ENCODE measurements around the gene SLCO2B1. TPM values are rescaled to one million over a fixed set of nuclear protein-coding genes. Genes with fewer than 3 reads are reported as not detected.

The SLCO2B1 gene
- total RNA-seq, 4 donors from 2014 or later: 68.8 to 148 (median 85.3) TPM

DNA sequence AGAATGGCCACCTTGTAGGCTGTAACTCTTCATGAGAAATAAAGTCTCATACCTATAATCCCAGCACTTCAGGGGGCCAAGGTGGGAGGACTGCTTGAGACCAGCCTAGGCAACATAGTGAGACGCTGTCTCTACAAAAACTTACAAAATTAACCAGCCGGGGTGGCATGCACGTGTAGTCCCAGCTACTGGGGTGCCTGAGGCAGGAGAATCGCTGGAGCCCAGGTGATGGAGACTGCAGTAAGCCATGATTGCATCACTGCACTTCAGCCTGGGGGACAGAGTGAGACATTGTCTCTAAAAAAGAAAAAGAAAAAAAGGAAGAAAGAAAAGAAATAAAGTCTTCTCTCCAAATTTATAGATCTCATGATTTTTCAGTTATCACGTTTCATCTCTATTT is 4.2 kb upstream of the SLCO2B1 start:
- TF ChIP-seq, protein P1, sequence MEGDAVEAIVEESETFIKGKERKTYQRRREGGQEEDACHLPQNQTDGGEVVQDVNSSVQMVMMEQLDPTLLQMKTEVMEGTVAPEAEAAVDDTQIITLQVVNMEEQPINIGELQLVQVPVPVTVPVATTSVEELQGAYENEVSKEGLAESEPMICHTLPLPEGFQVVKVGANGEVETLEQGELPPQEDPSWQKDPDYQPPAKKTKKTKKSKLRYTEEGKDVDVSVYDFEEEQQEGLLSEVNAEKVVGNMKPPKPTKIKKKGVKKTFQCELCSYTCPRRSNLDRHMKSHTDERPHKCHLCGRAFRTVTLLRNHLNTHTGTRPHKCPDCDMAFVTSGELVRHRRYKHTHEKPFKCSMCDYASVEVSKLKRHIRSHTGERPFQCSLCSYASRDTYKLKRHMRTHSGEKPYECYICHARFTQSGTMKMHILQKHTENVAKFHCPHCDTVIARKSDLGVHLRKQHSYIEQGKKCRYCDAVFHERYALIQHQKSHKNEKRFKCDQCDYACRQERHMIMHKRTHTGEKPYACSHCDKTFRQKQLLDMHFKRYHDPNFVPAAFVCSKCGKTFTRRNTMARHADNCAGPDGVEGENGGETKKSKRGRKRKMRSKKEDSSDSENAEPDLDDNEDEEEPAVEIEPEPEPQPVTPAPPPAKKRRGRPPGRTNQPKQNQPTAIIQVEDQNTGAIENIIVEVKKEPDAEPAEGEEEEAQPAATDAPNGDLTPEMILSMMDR (IDR thresholded peaks at IDR 0.05; ENCODE audit: low read depth): no peak

DNA sequence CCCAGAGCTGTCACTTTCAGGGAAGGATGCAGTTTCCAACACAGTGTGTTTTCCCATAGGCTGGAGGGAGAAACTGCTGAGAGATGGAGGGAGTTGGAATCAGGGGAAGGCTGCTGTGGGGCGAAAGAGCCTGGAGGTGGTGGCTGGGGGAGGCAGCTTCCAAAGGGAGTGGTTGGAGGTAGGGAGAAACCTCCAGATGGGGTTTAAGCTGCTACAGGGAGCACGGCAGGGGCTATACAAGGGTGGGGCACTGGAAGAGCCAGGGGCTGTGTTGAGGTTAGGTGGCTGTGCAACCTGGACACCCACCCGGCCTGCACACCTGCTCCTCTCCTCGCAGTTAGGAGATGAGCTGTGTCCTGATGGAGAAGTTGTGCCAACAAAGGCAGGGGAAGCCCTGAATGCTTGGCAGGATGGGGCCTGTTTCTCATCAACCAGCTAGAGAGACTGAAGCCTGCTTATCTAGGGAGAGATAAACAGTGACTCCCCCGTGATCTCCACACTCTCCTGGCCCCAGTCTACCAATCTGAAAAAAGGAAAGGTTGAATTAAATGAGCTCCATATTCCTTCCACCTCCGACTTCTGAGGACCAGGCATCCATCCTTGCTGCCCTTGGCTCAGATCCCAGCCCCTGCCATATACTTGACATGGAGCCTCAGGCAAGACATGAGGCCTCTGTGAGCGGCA is 3.6 kb upstream of the SLCO2B1 start:
- TF ChIP-seq, protein P1 (IDR thresholded peaks at IDR 0.05; ENCODE audit: low read depth): no peak

DNA sequence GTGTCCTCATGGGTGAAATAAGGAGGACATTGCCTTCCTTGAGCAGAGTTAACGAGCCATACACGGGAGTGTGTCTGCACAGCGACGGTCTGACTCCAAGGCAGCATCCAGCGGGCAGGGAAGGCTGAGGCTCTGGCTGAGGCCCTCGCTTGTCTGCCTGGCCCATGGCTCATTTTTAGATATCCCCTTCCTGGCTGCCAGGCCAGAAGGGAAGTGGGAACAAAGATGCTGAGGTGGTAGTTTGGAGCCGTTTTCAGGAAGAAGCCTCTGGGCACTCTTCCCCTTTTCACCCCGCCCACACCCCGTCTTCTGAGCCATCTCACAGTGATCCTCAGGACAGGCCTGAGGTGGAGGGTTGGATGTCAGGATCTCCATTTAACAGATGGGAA is 3.0 kb upstream of the SLCO2B1 start:
- TF ChIP-seq, protein P1 (IDR thresholded peaks at IDR 0.05; ENCODE audit: low read depth): no peak

DNA sequence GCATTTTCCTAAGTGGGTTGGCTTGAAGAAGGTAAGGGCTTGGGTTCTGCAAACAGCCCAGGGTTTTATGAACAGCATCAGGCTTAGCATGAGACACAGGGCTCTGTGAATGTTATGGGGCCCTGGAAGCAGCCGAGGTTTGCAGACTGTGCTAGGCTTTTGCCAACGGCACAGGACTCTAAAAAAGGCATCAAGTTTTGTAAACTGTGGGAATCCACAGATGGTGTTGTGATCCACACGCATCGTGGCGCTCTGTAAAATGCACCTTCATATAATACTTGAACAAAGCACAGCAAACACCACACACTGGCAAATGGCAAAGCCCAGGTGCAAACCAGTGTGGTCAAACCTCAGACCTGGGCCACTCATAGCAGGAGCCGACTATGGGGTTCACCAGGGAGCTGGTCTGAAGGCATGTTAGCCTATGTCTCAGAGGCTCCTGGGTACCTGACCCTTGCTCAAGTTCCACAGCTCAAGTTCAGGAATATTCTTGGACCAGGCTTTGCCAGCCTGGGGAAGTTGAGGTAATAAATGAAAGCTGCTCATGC is 2.4 kb upstream of the SLCO2B1 start:
- TF ChIP-seq, protein P1 (IDR thresholded peaks at IDR 0.05; ENCODE audit: low read depth): no peak

DNA sequence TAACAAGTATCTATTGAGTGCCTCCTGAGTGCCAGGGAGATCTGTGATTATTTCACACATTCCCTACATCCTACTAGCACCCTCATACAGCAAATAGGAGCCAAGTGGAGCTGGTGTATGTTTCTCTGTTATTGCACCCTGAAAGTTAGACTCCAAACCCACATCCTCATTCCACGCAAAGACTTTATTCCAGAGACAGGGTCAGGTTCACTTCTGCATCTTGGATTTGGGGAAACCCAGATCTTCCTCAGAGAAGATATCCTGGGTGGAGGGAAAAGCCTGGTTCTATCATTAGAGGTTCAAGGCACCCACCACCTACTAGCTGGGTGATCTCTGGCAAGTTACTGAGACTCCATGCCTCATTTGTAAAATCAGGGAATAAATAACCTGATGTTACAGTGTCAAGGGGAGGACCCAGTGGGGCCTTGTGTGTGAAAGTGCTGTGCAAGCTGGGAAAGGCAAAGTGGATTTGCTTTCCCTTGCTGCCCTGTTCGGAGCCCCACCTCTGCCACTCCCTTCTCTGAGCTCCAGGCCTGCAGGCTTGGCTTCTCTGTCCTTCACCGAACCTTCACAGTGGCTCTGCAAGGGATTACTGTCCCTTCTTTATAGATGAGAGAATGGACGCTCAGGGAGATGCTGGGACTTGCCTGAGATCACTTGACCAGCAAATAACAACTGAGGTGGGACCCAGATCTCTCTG is 991 bp upstream of the SLCO2B1 start:
- TF ChIP-seq, protein P1 (IDR thresholded peaks at IDR 0.05; ENCODE audit: low read depth): no peak

DNA sequence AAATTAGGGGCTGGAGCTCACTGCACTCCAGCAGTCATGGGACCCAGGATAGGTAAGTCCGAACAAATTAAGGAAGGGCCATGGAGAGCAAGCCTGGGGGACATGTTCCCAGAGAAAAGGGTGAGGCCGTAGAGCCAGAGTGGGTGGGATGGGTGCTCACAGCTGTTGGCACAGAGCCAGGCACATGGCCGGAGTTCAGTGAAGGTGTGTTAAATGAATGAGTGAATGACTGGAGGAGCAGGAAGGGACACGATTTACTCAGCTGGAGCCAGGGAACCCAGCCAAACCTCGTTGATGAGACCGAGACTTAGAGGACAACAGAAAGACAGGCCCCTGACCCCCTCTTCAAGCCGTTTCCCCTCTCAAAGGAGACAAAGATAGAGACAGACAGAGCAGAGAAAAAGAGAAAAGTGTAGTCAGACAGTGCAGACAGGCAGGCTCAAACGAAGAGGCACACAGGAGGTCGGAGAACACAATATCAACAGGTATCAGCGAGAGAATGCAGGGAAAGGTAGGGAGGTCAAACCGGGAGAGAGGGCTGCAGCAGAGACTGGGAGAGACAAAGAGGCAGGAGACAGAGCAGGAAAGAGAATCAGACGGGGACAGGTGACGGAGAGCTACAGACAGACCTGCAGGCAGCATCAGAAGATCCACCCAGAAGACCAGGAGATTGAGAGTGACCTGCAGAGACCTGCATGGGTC is 590 bp downstream of the SLCO2B1 start:
- TF ChIP-seq, protein P1 (IDR thresholded peaks at IDR 0.05; ENCODE audit: low read depth): no peak

DNA sequence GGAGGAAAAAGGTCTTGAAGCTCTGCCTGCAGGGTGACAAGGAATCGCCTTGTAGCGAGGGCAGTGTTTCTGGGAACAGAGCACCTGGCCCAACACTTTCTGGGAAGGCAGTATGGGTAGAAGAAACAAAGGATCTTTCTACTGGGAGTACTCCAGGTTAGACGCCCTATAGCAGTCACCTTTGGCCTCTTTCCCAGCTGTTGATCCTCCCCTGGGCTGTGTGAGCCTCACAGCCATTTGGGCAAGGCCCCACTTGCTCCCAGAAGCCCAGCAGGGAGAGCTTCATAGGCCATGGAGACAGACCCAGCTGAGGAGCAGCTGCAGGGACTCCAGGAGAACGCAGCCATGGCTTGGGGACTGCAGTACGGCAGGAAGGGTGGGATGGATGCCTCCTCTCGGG is 1.2 kb downstream of the SLCO2B1 start:
- TF ChIP-seq, protein P1 (IDR thresholded peaks at IDR 0.05; ENCODE audit: low read depth): no peak

Data from subcutaneous adipose tissue (tissue), 4 donors.